IMR-90 (cell line): ENCODE results near the gene NEK9. TPM values are rescaled to one million over a fixed set of nuclear protein-coding genes. Genes with fewer than 3 reads are reported as not detected.
"Not testable (repeated sequence)": the region's sequence is repeated elsewhere in the genome, so short reads cannot be mapped to it uniquely, and the experiment has no call there.

Experiments used
- ATAC-seq: fragments of 200-7000 bp; cut with Tn5 transposase; 2 replicates; pipeline ENCODE4 v1.9.1; 2020; ENCODE audit warnings: low read depth, mild to moderate bottlenecking, moderate library complexity
- BruUV-seq: library from RNA; stranded (reverse); fragments of 400-500 nt; replicated peaks from 2 replicates; lab custom pipeline; 2021; lab: Mats Ljungman, UMichigan
- CTCF ChIA-PET: fragments of 300-600 bp; formaldehyde crosslinking; extraction: SDS; loops from one replicate; lab custom pipeline; 2021; ENCODE audit warnings: antibody characterized with exemption; lab: Yijun Ruan, JAX
- POLR2A ChIA-PET: fragments of 300-600 bp; sonication (Branson Sonifier 250); formaldehyde crosslinking; loops from one replicate; lab custom pipeline; 2022; ENCODE audit warnings: antibody characterized with exemption; ENCODE audit not compliant: unreplicated experiment; lab: Charles Lee
- DNase-seq: peaks from one replicate; pipeline ENCODE4 v3.0.0; 2013
- H2AFZ ChIP-seq: replicated peaks from 2 replicates; pipeline ENCODE3; 2013; ENCODE audit warnings: low read length, mild to moderate bottlenecking; ENCODE audit not compliant: poor library complexity
- H2AK5ac ChIP-seq: 2 replicates; pipeline ENCODE4 v1.6.1; 2013; ENCODE audit warnings: low read depth, low read length, inconsistent platforms
- H2AK9ac ChIP-seq: replicated peaks from 2 replicates; pipeline ENCODE3; 2013; ENCODE audit warnings: mild to moderate bottlenecking, low read depth, low read length, moderate library complexity; ENCODE audit not compliant: poor library complexity
- H2BK120ac ChIP-seq: 2 replicates; pipeline ENCODE4 v1.6.1; 2013; ENCODE audit warnings: low read depth, low read length, inconsistent platforms
- H2BK15ac ChIP-seq: 3 replicates; pipeline ENCODE4 v1.6.1; 2013; ENCODE audit warnings: low read depth, low read length, inconsistent platforms
- H2BK20ac ChIP-seq: 2 replicates; pipeline ENCODE4 v1.6.1; 2013; ENCODE audit warnings: low read depth, mild to moderate bottlenecking, inconsistent platforms, low read length, moderate library complexity
- H2BK5ac ChIP-seq: 2 replicates; pipeline ENCODE4 v1.6.1; 2013; ENCODE audit warnings: mild to moderate bottlenecking, low read depth, low read length, inconsistent platforms; ENCODE audit not compliant: poor library complexity, severe bottlenecking
- H3K14ac ChIP-seq: replicated peaks from 2 replicates; pipeline ENCODE4 v1.6.1; 2013; ENCODE audit warnings: low read depth, low read length, inconsistent platforms
- H3K18ac ChIP-seq: 2 replicates; pipeline ENCODE4 v1.6.1; 2013; ENCODE audit warnings: low read depth, low read length, control low read depth
- H3K23ac ChIP-seq: 2 replicates; pipeline ENCODE4 v1.6.1; 2013; ENCODE audit warnings: low read depth, low read length, inconsistent platforms
- H3K27ac ChIP-seq: 2 replicates; pipeline ENCODE4 v1.5.1; 2013; ENCODE audit warnings: mild to moderate bottlenecking, control low read depth, low read length; ENCODE audit not compliant: insufficient read depth
- H3K27me3 ChIP-seq: 2 replicates; pipeline ENCODE4 v1.6.1; 2013; ENCODE audit warnings: low read length; ENCODE audit not compliant: control insufficient read depth, insufficient read depth
- H3K36me3 ChIP-seq: 2 replicates; pipeline ENCODE4 v1.6.1; 2013; ENCODE audit warnings: low read length, mixed read lengths; ENCODE audit not compliant: control insufficient read depth, insufficient read depth
- H3K4ac ChIP-seq: 2 replicates; pipeline ENCODE4 v1.6.1; 2013; ENCODE audit warnings: low read depth, low read length, inconsistent platforms
- H3K4me1 ChIP-seq: 2 replicates; pipeline ENCODE4 v1.6.1; 2013; ENCODE audit warnings: low read length, mixed read lengths; ENCODE audit not compliant: control insufficient read depth, insufficient read depth
- H3K4me2 ChIP-seq: 2 replicates; pipeline ENCODE4 v1.6.1; 2013; ENCODE audit warnings: low read depth, mild to moderate bottlenecking, control low read depth, low read length, moderate library complexity
- H3K4me3 ChIP-seq: 2 replicates; pipeline ENCODE4 v1.5.1; 2013; ENCODE audit warnings: low read depth, mild to moderate bottlenecking, control low read depth, low read length, moderate library complexity; ENCODE audit not compliant: insufficient read depth
- H3K56ac ChIP-seq: 2 replicates; pipeline ENCODE4 v1.6.1; 2013; ENCODE audit warnings: low read length, inconsistent platforms; ENCODE audit not compliant: insufficient read depth; ENCODE audit errors: extremely low read depth
- H3K79me1 ChIP-seq, 2 experiments: 2 replicates each; pipeline ENCODE4 v1.6.1; 2013; ENCODE audit warnings: low read length in 2 of 2, inconsistent platforms in 1 of 2, low read depth in 1 of 2
- H3K9ac ChIP-seq: 2 replicates; pipeline ENCODE4 v1.6.1; 2013; ENCODE audit warnings: low read depth, low read length, control low read depth
- H3K9me1 ChIP-seq: 2 replicates; pipeline ENCODE4 v1.6.1; 2013; ENCODE audit warnings: low read length, inconsistent platforms; ENCODE audit not compliant: insufficient read depth
- H3K9me3 ChIP-seq: 2 replicates; pipeline ENCODE4 v1.6.1; 2013; ENCODE audit warnings: low read length; ENCODE audit not compliant: control insufficient read depth, insufficient read depth
- H4K20me1 ChIP-seq: 2 replicates; pipeline ENCODE4 v1.6.1; 2013; ENCODE audit warnings: low read length, inconsistent platforms; ENCODE audit not compliant: insufficient read depth
- H4K5ac ChIP-seq: 2 replicates; pipeline ENCODE4 v1.6.1; 2013; ENCODE audit warnings: mild to moderate bottlenecking, low read depth, low read length, control low read depth
- H4K8ac ChIP-seq, 2 experiments: 2 replicates each; pipeline ENCODE4 v1.6.1; 2013; ENCODE audit warnings: low read depth in 2 of 2, low read length in 2 of 2, control low read depth in 1 of 2, inconsistent platforms in 1 of 2
- H4K91ac ChIP-seq: 2 replicates; pipeline ENCODE4 v1.6.1; 2013; ENCODE audit warnings: low read depth, low read length, inconsistent platforms; ENCODE audit not compliant: insufficient read depth
- WGBS, 2 experiments: methylation state at CpG; one replicate each; pipeline versions ENCODE4 v1.1.5 to v1.1.7; 2013; ENCODE audit warnings: missing lambda C conversion rate in 2 of 2; ENCODE audit not compliant: insufficient read length in 1 of 2; ENCODE audit errors: extremely low coverage in 2 of 2; 5-methylcytosine and 5-hydroxymethylcytosine counted together
- dilution Hi-C: fragments of 300-500 bp; cut with HindIII; formaldehyde crosslinking; loops from one replicate; pipeline ENCODE4 v1.14.3; 2018; ENCODE audit warnings: low sequenced_read_pairs; ENCODE audit not compliant: unreplicated experiment
- in situ Hi-C: fragments of 300-500 bp; cut with MboI; formaldehyde crosslinking; loops from 3 replicates; pipeline ENCODE4 v1.14.3; 2019; ENCODE audit warnings: low sequenced_read_pairs, inconsistent platforms, mixed read lengths
- intact Hi-C: fragments of 100-400 bp; cut with micrococcal nuclease; formaldehyde crosslinking; loops from 2 replicates; pipeline ENCODE4 v1.10.0; 2022
- polyA plus RNA-seq, 3 experiments: library from polyadenylated mRNA; depleted of rRNA; stranded (reverse); fragments of >200 nt; gene quantifications; 2 replicates each; pipeline ENCODE4 v1.2.3, GENCODE V29; 2012; ENCODE audit warnings: low replicate concordance in 1 of 3
- total RNA-seq: library from RNA; depleted of rRNA; stranded (reverse); fragments of >200 nt; gene quantifications from 2 replicates; pipeline ENCODE4 v1.2.3, GENCODE V29; 2012

The NEK9 gene
- total and polyA plus RNA-seq, 2 of the 4 experiments (the other 2 are of a cell fraction): 22.9 to 23.2 TPM

GRCh38 chr14:75150637-75151036, 23.8 kb upstream of the NEK9 start:
- H3K4ac ChIP-seq, H2BK15ac ChIP-seq, ATAC-seq, H2AK9ac ChIP-seq, H3K4me2 ChIP-seq, H3K4me1 ChIP-seq, DNase-seq, H4K91ac ChIP-seq, H4K5ac ChIP-seq, H2BK5ac ChIP-seq, POLR2A ChIA-PET, in situ Hi-C loops, H3K36me3 ChIP-seq, BruUV-seq, CTCF ChIA-PET, H3K4me3 ChIP-seq, dilution Hi-C loops, H3K9me3 ChIP-seq, H4K8ac ChIP-seq, H3K9me1 ChIP-seq, H2BK20ac ChIP-seq, H2BK120ac ChIP-seq, H3K56ac ChIP-seq, H2AFZ ChIP-seq, H3K9ac ChIP-seq, H2AK5ac ChIP-seq, H3K14ac ChIP-seq, H3K18ac ChIP-seq, H3K27ac ChIP-seq, intact Hi-C loops, H3K27me3 ChIP-seq, H3K23ac ChIP-seq: not testable (repeated sequence)
- H4K20me1 ChIP-seq: peaks cover 11% of the 10 kb centered on the region; the same call in 1 of the 2 replicates
- H3K79me1 ChIP-seq: peaks cover 23 to 62% of the 10 kb centered on the region in 2 experiments
- WGBS, 2 experiments: no CpG with 5 or more reads among the region's 6 CpGs
